Left ventricle myocardium inferior (tissue), 1 donor: ENCODE results near the gene CGAS. TPM values are rescaled to one million over a fixed set of nuclear protein-coding genes. Genes with fewer than 3 reads are reported as not detected.
"Not testable (repeated sequence)": the region's sequence is repeated elsewhere in the genome, so short reads cannot be mapped to it uniquely, and the experiment has no call there.

ENCODE experiments used
- DNase-seq: peaks from one replicate; pipeline ENCODE4 v3.0.0-alpha.2; 2020
- H3K27ac ChIP-seq: fragments of 200-600 bp; replicated peaks from 2 replicates; pipeline ENCODE4 v1.8.0; 2021
- H3K27me3 ChIP-seq: fragments of 200-600 bp; 2 replicates; pipeline ENCODE4 v1.8.0; 2021; ENCODE audit warnings: low read depth
- H3K36me3 ChIP-seq: fragments of 200-600 bp; 2 replicates; pipeline ENCODE4 v1.8.0; 2021
- H3K4me1 ChIP-seq: fragments of 200-600 bp; 2 replicates; pipeline ENCODE4 v1.8.0; 2021
- H3K4me3 ChIP-seq: fragments of 200-600 bp; 2 replicates; pipeline ENCODE4 v1.8.0; 2021; ENCODE audit warnings: mild to moderate bottlenecking, moderate library complexity
- H3K9me3 ChIP-seq: fragments of 200-600 bp; replicated peaks from 2 replicates; pipeline ENCODE4 v1.8.0; 2021
- intact Hi-C: fragments of 100-400 bp; cut with micrococcal nuclease; formaldehyde crosslinking; loops from one replicate; pipeline ENCODE4 v1.11.0; 2022
- total RNA-seq: library from RNA; stranded (reverse); fragmentation: NEBNext Ultra II Directional; extraction: Animal tissue kit (Norgen Biotek cat#: 25700); gene quantifications from one replicate; pipeline ENCODE4 v1.2.1, GENCODE V29; 2021
- TF ChIP-seq, protein P1 (sequence below): fragments of 200-600 bp; IDR thresholded peaks from 2 replicates; pipeline ENCODE4 v1.8.0; 2021; ENCODE audit warnings: antibody characterized with exemption, mild to moderate bottlenecking, borderline replicate concordance
- donor health status: DM: no; HTN: yes; CAD: no; lungs with severe emphysema.

The CGAS gene
- total RNA-seq, 1 donor from 2014 or later, result 0.96 TPM

GRCh38 chr6:73460056-73460455, 8.0 kb upstream of the CGAS start:
- DNase-seq, result no peak
- intact Hi-C loops, result no loop called here
- Histone ChIP-seq H3K9me3 (no peaks in the 10 kb centered on the region), H3K27me3 (no peaks in the 10 kb centered on the region), H3K27ac (no peak overlapping the region), H3K4me3 (no peak overlapping the region), H3K4me1 (peaks cover 36% of the 10 kb centered on the region), H3K36me3 (peaks cover 10% of the 10 kb centered on the region)
- TF ChIP-seq, protein P1, sequence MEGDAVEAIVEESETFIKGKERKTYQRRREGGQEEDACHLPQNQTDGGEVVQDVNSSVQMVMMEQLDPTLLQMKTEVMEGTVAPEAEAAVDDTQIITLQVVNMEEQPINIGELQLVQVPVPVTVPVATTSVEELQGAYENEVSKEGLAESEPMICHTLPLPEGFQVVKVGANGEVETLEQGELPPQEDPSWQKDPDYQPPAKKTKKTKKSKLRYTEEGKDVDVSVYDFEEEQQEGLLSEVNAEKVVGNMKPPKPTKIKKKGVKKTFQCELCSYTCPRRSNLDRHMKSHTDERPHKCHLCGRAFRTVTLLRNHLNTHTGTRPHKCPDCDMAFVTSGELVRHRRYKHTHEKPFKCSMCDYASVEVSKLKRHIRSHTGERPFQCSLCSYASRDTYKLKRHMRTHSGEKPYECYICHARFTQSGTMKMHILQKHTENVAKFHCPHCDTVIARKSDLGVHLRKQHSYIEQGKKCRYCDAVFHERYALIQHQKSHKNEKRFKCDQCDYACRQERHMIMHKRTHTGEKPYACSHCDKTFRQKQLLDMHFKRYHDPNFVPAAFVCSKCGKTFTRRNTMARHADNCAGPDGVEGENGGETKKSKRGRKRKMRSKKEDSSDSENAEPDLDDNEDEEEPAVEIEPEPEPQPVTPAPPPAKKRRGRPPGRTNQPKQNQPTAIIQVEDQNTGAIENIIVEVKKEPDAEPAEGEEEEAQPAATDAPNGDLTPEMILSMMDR, result no peak

- H3K9me3 ChIP-seq, H3K4me3 ChIP-seq, DNase-seq, intact Hi-C loops, H3K27ac ChIP-seq, H3K36me3 ChIP-seq, H3K27me3 ChIP-seq: not testable (repeated sequence)
- H3K4me1 ChIP-seq, result peaks cover 36% of the 10 kb centered on the region
Observed at GRCh38 chr6:73459474-73459873, 7.4 kb upstream of the CGAS start.

GRCh38 chr6:73455865-73456629, 4.0 kb upstream of the CGAS start:
- intact Hi-C loops, result no loop called here
- DNase-seq, result no peak
- Histone ChIP-seq H3K27ac (no peak overlapping the region), H3K4me1 (peaks cover 23% of the 10 kb centered on the region), H3K27me3 (peaks cover 18% of the 10 kb centered on the region), H3K4me3 (no peak overlapping the region), H3K36me3 (no peaks in the 10 kb centered on the region), H3K9me3 (no peaks in the 10 kb centered on the region)
- TF ChIP-seq, protein P1, result no peak

GRCh38 chr6:73451223-73452106, 632 bp downstream of the CGAS start:
- peak; percentile 32 for DNase-seq
- H3K4me3 ChIP-seq, result peak overlapping the region; percentile 93
- intact Hi-C loops, result no loop called here
- peak overlapping the region; percentile 89 for H3K27ac ChIP-seq
- H3K9me3 ChIP-seq, result no peaks in the 10 kb centered on the region
- no peaks in the 10 kb centered on the region for H3K36me3 ChIP-seq
- H3K27me3 ChIP-seq, result peaks cover 33% of the 10 kb centered on the region
- H3K4me1 ChIP-seq, result peaks cover 29% of the 10 kb centered on the region
- TF ChIP-seq, protein P1, result no peak

- TF ChIP-seq, protein P1, result no peak
- DNase-seq, result no peak
- intact Hi-C loops, result no loop called here
- Histone ChIP-seq H3K27ac (no peak overlapping the region), H3K4me1 (no peaks in the 10 kb centered on the region), H3K27me3 (no peaks in the 10 kb centered on the region), H3K36me3 (peaks cover 36% of the 10 kb centered on the region), H3K4me3 (no peak overlapping the region), H3K9me3 (no peaks in the 10 kb centered on the region)
Observed at GRCh38 chr6:73443555-73443954, 8.5 kb downstream of the CGAS start.
